CD4-positive, alpha-beta T cell treated with Interleukin-6 at 100 ng/mL for 8 hours (primary cell): ENCODE data around the gene BCKDK.
"Not testable (repeated sequence)": the region's sequence is repeated elsewhere in the genome, so short reads cannot be mapped to it uniquely, and the experiment has no call there.

Experiments
- DNase-seq: peaks from one replicate; pipeline ENCODE4 v3.0.0-alpha.2; 2020; ENCODE audit warnings: mixed read lengths, low spot score

BCKDK gene

DNA sequence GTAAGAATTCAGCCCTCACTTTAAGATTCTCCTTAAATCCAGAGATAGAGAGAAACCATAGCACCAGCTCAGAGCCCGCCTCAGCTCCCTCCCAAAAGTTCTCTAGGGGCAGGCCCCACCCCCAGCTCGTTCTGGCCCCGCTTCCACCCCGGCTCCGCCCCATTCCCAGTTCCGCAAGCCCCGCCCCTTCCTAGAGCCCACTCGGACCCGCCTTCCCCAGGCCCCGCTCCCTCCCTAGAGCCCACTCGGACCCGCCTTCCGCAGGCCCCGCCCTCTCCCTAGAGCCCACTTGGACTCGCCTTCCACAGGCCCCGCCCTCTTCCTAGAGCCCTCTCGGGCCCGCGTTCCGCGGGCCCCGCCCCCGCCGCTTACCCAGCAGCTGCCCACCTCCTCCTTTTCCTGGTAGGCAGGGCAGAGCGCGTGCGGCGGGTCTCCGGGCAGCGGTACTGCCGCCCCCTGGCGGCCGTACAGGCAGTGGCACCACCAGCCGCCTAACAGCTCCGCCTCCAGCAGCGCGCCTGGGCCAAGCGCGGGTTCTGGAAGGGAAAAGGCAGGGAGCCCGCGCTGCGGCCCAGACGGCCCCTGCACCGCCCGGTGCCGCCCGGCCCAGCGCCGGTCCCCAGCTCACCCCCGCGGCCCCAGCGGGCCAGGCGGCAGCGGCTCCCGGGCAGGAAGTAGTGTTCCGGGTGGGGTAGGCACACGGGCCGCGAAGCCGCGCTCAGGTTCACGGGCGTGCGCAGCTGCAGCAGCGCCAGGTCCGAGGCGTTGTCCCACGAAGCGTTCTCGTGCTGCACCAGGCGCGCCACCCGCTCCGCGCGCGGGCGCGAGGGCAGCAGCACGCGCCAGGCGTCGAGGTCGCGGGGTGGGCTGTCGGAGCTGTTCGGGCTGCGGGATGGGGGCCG lies 34.2 kb downstream of the BCKDK start:
- DNase-seq, result peak; percentile 100

DNA sequence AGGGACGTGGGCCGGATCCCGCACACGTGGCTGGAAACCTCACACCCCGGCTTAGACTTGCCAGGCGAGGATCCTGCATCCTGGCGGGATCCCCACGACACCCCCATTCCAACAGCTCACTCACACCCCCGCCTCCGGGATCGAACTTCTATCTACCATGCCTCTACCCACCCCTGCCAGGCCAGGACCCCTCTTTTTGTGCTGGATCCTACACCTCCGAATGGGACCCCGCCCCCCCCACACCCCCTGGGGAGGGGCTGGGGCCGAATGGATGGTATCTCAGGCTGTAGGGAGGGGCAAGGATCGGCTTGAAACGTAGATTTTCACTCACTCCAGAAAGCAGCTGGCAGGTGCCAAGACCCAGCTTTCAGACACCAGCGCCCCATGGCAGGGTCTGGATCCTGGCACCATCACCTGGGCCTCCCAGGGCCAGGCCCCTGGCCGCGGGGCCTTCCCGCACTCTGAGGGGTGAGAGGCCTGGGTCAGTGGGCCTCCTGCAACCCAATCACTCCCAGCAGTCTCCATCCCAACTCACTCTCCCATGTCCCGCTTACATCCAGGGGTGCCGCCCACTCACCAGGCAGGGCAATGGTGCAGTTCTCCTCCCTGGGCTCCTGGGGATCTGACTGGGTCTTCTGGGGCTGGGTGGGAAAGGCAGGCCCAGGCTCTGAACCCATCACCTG lies 35.0 kb downstream of the BCKDK start:
- no peak for DNase-seq

DNA sequence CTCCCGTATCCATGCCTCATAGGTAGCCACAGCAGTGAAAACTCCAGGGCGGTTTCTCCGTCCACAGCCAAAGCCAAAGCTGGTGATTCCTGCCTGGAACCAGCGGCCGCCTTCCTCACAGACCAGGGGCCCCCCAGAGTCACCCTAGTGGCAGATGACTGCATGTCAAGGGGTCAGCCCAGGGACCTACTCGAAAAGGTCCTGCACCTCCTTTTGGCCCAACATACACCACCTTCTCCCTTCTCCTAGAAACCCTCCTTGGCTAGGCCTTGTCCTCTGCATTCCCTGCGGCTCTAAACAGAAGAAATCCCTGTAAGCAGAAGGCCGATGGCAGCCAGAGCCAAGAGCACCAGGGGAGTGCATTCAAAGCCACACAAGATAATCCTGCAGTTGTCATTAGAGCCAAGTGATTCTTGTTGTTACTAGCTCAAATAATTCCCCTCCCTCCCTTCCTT lies 35.5 kb downstream of the BCKDK start:
- DNase-seq, result no peak

DNA sequence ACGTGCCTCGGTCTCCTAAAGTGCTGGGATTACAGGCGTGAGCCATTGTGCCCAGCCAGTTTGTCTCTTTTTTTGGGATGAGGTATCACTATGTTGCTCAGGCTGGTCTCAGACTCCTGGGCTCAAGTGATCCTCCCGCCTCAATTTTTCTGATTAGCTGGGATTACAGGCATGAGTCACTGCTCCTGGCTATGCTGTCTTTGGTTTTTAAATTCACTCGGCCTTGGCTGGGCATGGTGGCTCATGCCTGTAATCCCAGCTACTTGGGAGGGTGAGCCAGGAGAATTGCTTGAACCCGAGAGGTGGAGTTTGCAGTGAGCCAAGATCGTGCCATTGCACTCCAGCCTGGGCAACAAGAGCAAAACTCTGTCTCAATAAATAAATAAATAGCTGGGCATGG lies 36.2 kb downstream of the BCKDK start:
- not testable (repeated sequence) for DNase-seq

DNA sequence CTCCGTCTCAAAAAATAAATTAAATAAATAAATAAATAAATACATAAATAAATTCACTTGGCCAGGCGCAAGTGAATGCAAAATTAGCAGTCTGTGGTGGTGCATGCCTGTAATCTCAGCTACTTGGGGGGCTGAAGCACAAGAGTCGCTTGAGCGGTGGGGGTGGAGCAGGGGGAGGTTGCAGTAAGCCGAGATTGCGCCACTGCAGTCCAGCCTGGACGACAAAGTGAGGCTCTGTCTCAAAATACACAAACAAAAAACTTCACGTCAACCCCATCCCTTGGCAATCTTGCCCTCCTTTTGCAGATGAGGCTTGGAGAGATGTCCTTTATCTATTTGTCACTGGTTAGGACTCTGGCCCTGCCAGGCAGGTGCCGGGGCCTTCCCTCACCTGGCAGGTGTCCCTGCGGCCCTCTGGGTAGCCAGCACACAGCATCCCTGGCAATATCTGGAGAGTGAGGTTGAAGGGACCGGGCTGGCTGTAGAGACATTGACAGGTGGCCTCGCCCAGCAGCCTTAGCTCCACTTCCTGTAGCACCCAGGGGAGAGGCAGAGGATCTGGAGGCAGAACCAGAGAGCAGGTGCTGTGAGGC lies 37.3 kb downstream of the BCKDK start:
- no peak for DNase-seq

DNA sequence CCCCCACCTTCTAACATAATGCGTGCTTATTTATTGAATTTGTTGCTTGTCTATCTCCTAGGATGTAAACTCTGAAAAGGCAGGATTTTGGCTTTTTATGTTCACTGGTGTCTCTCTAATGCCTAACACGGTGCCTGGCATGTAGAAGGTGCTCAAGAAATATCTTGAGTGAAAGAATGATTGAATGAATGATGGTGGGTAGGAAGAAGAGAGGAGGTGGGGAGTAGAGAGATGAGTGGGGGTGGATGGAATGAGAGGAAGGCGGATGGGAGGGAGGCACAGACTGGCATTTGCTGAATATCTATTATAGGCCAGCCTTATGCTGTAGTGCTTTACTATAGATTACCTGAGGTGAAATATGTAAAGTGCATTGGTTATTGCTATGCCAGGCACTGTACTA lies 39.4 kb downstream of the BCKDK start:
- no peak for DNase-seq

DNA sequence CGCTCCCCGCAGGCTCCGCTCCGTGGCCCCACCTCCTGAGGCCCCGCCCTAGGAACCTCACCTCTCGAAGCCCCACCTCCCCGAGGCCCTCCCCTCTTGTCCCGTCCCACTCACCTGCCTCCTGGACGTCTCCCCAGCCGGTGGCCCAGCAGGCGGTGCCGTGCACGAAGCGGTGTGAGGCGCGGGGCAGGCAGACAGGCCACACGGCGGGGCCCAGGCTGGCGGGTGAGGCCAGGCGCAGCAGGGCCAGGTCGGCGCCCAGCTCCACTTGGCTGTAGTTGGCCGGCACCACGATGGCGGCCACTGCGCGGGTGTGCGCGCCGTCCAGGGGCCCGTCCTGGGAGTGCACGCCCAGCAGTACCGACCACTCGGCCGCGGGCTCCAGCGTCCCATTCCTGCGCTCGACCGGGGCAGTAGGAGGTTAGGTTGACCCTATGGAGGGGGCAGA lies 40.1 kb downstream of the BCKDK start:
- DNase-seq, result no peak

DNA sequence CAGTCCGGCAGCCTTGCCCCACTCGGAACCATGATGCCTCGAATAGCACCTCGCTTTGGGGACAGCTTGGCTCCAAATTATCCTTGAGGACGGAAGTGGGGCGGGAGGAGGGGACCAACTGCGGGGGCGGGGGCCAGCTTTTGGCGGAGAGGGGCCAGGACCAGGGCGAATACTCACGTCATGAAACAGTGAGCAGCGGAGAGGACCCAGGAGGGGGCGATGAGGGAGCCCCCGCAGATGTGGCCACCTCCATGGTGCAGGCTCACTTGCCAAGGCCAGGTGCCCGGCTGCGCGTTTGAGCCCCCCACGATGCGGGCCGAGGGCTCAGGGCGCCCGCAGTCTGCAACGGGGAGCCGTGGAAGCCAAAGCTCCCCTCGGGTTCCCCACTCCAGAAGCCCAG lies 40.7 kb downstream of the BCKDK start:
- no peak for DNase-seq

DNA sequence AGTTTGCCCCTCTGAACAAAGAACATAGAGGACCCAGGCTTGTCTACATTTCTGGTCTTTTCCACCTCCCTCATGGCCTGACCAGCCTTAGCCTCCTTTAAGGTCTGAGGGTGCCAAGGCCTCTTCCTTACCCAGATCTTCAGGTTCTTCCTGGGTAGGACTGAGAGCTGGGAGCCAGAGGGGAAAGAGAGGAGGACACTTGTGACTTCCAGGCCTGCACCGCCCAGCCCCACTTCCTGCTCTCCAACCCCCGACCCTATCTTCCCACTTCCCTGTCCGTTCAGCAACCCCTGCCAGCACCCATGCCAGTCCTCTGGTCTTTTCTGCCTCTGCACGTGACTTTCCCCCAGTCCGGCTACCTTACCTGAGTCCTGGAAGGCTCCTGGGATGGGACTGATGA lies 41.1 kb downstream of the BCKDK start:
- no peak for DNase-seq

DNA sequence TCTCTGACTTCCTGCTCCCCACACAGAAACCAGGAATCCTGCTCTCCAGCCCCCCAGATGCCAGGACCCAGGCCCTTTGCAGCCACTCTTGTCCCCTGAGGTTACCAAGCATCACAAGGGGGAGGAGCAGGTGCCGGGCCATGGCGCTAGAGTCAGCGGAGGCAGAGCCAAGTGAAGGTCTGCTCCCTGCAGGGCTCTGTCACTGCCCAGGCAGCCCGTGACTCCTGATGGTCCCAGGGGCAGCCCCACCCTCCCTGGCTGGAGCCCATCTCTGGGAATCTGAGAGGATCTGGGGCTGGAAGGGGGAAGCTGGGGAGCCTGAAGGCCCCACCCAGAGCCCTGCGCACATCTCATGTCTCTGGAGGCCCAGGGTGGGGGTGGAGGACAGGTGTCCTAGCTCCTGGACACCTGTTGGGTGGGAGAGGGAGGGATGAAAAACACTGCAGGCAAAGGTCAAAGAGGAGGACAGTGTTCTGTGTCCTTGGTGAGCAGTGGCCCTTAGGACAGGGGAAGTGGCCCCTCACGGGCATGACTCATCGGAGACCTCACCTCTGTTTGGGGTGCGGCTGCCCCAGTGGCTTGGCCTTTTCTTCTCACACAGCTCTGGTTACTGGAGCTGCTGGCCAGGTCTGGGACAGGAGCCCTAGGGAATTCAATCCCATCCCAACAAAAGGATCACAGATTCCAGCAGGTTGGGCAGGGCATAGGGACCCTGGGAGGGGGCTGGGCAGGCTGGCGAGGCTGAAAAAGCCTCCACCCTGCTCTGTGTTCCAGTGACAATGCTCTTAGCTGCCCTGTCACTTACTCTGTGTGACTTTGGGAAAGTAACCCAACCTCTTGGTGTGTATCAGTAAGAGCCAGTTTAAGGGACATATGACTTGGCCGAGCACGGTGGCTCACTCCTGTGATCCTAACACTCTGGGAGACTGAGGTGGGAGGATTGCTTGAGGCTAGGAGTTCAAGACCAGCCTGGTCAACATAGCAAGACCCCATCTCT lies 42.0 kb downstream of the BCKDK start, which contains the start of gene PRSS36:
TSS of gene PRSS36 (minus strand) at position 173 of the 997 bp plus-strand sequence. CDS start at position 142, 31 bp downstream.
- DNase-seq, result no peak

DNA sequence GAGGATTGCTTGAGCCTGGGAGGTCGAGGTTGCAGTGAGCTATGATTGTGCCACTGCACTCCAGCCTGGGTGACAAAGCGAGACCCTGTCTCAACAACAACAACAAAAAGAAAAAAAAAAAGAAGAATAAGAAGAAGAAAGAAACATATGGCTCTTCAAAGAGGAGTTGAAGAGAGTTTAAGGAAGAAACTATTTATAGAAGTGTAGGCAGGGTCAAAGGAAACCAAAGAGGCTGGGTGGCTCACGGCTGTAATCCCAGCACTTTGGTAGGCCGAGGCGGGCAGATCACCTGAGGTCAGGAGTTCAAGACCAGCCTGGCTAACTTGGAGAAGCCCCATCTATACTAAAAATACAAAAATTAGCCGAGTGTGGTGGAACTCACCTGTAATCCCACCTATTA lies 42.8 kb downstream of the BCKDK start:
- DNase-seq, result not testable (repeated sequence)

DNA sequence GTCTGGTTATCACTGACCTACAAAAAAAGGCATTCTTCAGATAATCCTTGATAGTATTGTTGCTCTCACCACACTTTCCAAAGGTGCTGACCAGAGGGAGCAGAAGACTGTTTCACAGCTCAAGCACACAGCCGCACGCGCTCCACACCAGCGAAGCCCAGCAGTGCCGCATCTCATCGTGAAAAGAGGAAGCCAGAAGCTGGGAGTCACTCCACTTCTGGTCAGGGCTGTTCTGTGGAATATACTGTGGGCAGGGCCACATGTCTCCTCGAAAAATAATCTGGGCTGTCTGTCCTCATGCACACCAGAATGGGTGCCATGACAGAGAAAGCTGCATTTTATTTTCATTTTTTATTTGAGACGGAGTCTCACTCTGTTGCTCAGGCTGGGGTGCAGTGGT lies 49.0 kb downstream of the BCKDK start:
- no peak for DNase-seq
